ENCODE data around the gene RAC3. TPM values are rescaled to one million over a fixed set of nuclear protein-coding genes. Genes with fewer than 3 reads are reported as not detected.

The RAC3 gene
- total RNA-seq, 4 donors from 2014 or later, result 1.8 to 2.5 (median 2.2) TPM

GRCh38 chr17:82077617-82078358, 46.3 kb downstream of the RAC3 start:
- DNase-seq (ENCODE audit: extremely low spot score), result no peak
- no peak overlapping the region for H3K27ac ChIP-seq (replicated peaks in 1 of 4)
- WGBS, result 62% methylated on average over 27 of the region's 28 CpGs
- H3K36me3 ChIP-seq, result peaks cover 27 to 49% (median 43%) of the 10 kb centered on the region in 4 donors
- H3K4me1 ChIP-seq, result peaks cover 0 to 6% (median 0%) of the 10 kb centered on the region in 4 donors
- intact Hi-C loops (cut with DNase I), result no loop called here
- no peak for TF ChIP-seq POLR2AphosphoS5 (IDR thresholded peaks at IDR 0.05)
- no peak for TF ChIP-seq POLR2A (IDR thresholded peaks at IDR 0.05; ENCODE audit: low read depth)
- TF ChIP-seq EP300 (IDR thresholded peaks at IDR 0.05), result no peak
- TF ChIP-seq CTCF (IDR thresholded peaks at IDR 0.05), result no peak
- no peak overlapping the region for H3K4me3 ChIP-seq
- no peaks in the 10 kb centered on the region for H3K9me3 ChIP-seq
- no peaks in the 10 kb centered on the region for H3K27me3 ChIP-seq

DNA sequence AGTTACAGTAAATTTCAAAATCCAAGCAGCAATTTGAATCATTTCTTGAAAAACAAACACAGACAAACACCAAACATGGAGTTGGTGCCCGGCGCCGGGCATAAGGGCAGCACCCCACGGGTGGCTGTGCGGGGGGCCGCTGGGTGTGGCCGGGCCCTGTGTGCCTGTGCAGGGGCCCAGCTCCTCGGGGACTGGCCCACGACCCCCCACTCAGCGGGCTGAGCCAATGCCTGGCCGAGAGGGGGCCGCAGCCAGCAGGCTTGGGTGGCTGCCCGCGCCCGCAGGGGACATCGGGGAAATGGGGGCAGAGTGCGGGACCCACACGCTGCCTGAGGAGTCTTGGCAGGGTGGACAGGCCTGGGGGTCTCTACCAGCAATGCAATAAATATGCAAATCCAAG, 47.0 kb downstream of the RAC3 start:
- peaks cover 0 to 6% (median 0%) of the 10 kb centered on the region in 4 donors for H3K4me1 ChIP-seq
- H3K4me3 ChIP-seq, result no peak overlapping the region
- no peaks in the 10 kb centered on the region for H3K9me3 ChIP-seq
- H3K27ac ChIP-seq (replicated peaks in 1 of 4), result no peak overlapping the region
- TF ChIP-seq EP300 (IDR thresholded peaks at IDR 0.05), result no peak
- no peak for TF ChIP-seq POLR2A (IDR thresholded peaks at IDR 0.05; ENCODE audit: low read depth)
- no peak for TF ChIP-seq CTCF (IDR thresholded peaks at IDR 0.05)
- TF ChIP-seq POLR2AphosphoS5 (IDR thresholded peaks at IDR 0.05), result no peak
- H3K36me3 ChIP-seq, result peaks cover 34 to 55% (median 49%) of the 10 kb centered on the region in 4 donors
- intact Hi-C loops (cut with DNase I), result no loop called here
- DNase-seq (ENCODE audit: extremely low spot score), result no peak
- 92% methylated on average over 18 of the region's 18 CpGs for WGBS
- no peaks in the 10 kb centered on the region for H3K27me3 ChIP-seq

DNA sequence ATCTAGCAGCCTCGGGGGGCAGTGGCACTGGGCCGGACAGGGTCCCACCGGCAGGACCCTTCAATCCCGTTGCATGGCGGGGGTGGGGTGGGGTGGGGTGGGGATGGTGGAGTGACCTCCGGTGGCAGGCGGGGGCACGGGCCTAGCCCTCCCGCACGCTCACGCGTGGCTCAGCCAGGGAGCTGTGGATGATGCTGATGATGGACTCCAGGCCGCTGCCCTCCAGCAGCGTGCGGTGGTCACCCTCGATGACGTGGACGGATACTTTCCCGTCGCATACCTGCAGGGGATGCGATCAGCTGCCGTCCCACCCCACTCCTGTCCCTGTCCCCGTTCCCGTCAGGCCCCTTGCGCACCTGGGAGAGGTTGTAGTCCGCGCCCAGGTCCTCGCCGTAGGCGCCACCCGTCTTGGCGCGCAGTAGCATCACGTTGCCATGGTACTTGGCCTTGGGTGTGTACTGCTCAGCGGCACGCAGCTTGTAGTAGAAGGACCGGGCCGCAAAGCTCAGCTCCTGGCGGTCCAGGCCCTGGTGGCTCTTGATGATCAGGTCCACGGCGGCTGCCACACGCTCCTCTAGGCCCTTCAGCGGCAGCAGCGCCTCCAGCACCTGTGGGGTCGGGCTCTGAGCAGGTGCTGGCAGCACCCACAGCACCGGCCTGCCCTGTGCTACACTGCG, 47.7 kb downstream of the RAC3 start:
- Histone ChIP-seq H3K27ac (replicated peaks in 1 of 4) (no peak overlapping the region), H3K9me3 (no peaks in the 10 kb centered on the region), H3K4me3 (no peak overlapping the region), H3K36me3 (peaks cover 41 to 62% (median 56%) of the 10 kb centered on the region in 4 donors), H3K27me3 (no peaks in the 10 kb centered on the region), H3K4me1 (peaks cover 0 to 6% (median 0%) of the 10 kb centered on the region in 4 donors)
- no peak for DNase-seq (ENCODE audit: extremely low spot score)
- WGBS, result 93% methylated on average over 42 of the region's 47 CpGs
- no peak for TF ChIP-seq EP300 (IDR thresholded peaks at IDR 0.05)
- TF ChIP-seq CTCF (IDR thresholded peaks at IDR 0.05), result no peak
- no peak for TF ChIP-seq POLR2AphosphoS5 (IDR thresholded peaks at IDR 0.05)
- TF ChIP-seq POLR2A (IDR thresholded peaks at IDR 0.05; ENCODE audit: low read depth), result no peak
- intact Hi-C loops (cut with DNase I), result no loop called here

- 83% methylated on average over 17 of the region's 36 CpGs for WGBS
- no peak for DNase-seq (ENCODE audit: extremely low spot score)
- no peak overlapping the region for H3K4me3 ChIP-seq
- no peak for TF ChIP-seq EP300 (IDR thresholded peaks at IDR 0.05)
- TF ChIP-seq POLR2AphosphoS5 (IDR thresholded peaks at IDR 0.05), result no peak
- no peak for TF ChIP-seq CTCF (IDR thresholded peaks at IDR 0.05)
- TF ChIP-seq POLR2A (IDR thresholded peaks at IDR 0.05; ENCODE audit: low read depth), result no peak
- intact Hi-C loops (cut with DNase I), result no loop called here
- H3K36me3 ChIP-seq, result peaks cover 51 to 73% (median 67%) of the 10 kb centered on the region in 4 donors
- peaks cover 0 to 6% (median 0%) of the 10 kb centered on the region in 4 donors for H3K4me1 ChIP-seq
- H3K27ac ChIP-seq (replicated peaks in 1 of 4), result no peak overlapping the region
- no peaks in the 10 kb centered on the region for H3K27me3 ChIP-seq
- no peaks in the 10 kb centered on the region for H3K9me3 ChIP-seq
Observed at GRCh38 chr17:82080048-82080788, 48.7 kb downstream of the RAC3 start.

Data from esophagus muscularis mucosa (tissue), 4 donors.